AG04450 (cell line): ENCODE data around the gene NUP210L. TPM values are rescaled to one million over a fixed set of nuclear protein-coding genes. Genes with fewer than 3 reads are reported as not detected.

Source experiments
- CTCF ChIA-PET: fragments of 300-600, 350-600 bp; formaldehyde crosslinking; extraction: SDS; loops from one replicate; lab custom pipeline; 2022; ENCODE audit warnings: antibody characterized with exemption, inconsistent platforms; lab: Charles Lee
- POLR2A ChIA-PET: fragments of 350-600 bp; formaldehyde crosslinking; extraction: SDS; loops from one replicate; lab custom pipeline; 2021; ENCODE audit warnings: antibody characterized with exemption, inconsistent platforms; lab: Yijun Ruan, JAX
- DNase-seq: peaks from one replicate; pipeline ENCODE4 v3.0.0-alpha.2; 2011; ENCODE audit warnings: low read depth, low spot score
- H3K27ac ChIP-seq: one replicate; pipeline ENCODE4 v1.5.1; 2012; ENCODE audit warnings: low read depth, low read length, control low read depth
- H3K27me3 ChIP-seq: one replicate; pipeline ENCODE4 v1.6.0; 2012; ENCODE audit warnings: low read length; ENCODE audit not compliant: control insufficient read depth, insufficient read depth
- H3K4me3 ChIP-seq: 2 replicates; pipeline ENCODE4 v1.5.1; 2011; ENCODE audit warnings: mild to moderate bottlenecking, low read depth, low read length, control low read depth
- H3K9me3 ChIP-seq: 2 replicates; pipeline ENCODE4 v1.5.1; 2012; ENCODE audit warnings: low read length; ENCODE audit not compliant: control insufficient read depth, insufficient read depth
- CTCF ChIP-seq: IDR thresholded peaks from 2 replicates; pipeline ENCODE4 v1.5.1; 2011; ENCODE audit warnings: low read depth, low read length, control low read depth, inconsistent platforms
- polyA plus RNA-seq: library from polyadenylated mRNA; depleted of rRNA; stranded (reverse); fragments of >200 nt; gene quantifications from 2 replicates; pipeline ENCODE4 v1.2.3, GENCODE V29; 2011

NUP210L gene
- polyA plus RNA-seq, 1 experiment, result not detected

DNA sequence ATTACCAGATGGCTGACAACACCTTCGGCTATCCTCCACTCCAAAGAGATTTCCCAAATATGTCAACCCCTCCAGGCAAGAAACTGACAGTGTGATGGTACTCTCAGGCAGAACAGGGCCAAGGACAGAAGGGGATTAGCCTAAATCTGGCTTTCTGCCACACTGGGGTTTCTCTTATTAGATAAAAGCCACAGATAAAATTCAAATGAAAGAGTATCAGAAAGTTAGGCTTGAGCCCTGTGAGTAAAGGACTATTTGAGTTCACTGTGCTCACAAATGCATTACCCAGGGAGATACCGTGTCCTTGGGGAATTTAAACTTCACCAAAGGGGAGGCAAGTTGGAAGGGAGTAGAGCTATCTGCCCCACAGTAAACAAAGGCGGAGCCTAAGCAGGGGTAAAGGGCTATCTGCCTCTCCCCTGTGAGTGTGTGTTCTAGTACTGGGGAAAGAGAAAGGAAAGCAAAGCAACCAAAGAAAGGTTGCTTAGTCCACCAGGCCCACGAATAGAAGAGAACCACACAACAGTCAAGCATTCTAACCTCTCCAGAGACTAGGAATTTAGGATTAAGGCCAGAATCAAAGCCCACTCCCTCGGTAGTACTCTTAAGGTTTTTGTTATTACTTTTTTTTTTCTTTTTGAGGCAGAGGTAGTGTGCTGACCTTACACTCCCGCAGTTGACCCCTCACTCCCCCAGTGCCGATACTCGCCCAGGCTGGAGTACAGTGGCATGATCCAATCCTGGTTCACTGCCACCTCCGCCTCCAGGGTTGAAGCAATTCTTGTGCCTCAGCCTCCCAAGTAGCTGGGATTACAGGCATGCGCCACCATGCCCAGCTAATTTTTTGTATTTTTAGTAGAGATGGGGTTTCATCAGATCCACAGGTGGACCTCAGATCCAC is 24.3 kb upstream of the NUP210L start:
- TF ChIP-seq CTCF, result no peak
- CTCF ChIA-PET, result interaction anchor here (1.4 kb wide), 1 partner anchor 34 kb away, joined by 3 read pairs; no protein-coding TSS in a partner anchor
- H3K27me3 ChIP-seq, result no peaks in the 10 kb centered on the region
- peaks cover 3% of the 10 kb centered on the region; the same call in 1 of the 2 replicates for H3K9me3 ChIP-seq
- POLR2A ChIA-PET, result no interaction called here
- H3K27ac ChIP-seq, result no peak overlapping the region
- 0 out of 2 replicates have a peak overlapping the region, but pooled peaks have one; percentile 4 for H3K4me3 ChIP-seq
- DNase-seq, result no peak

GRCh38 chr1:154178013-154178412 is 23.1 kb upstream of the NUP210L start:
- CTCF ChIA-PET, result interaction anchor here (1.4 kb wide), 1 partner anchor 32 kb away, joined by 3 read pairs; no protein-coding TSS in a partner anchor
- TF ChIP-seq CTCF, result no peak
- POLR2A ChIA-PET, result interaction anchor here (0.5 to 1.4 kb wide), 2 partner anchors 188 to 191 kb away, joined by 4 to 5 read pairs; partner anchors contain the start of gene RPS27
- H3K27ac ChIP-seq, result no peak overlapping the region
- no peak for DNase-seq
- no peaks in the 10 kb centered on the region for H3K27me3 ChIP-seq
- peaks cover 3% of the 10 kb centered on the region; the same call in 1 of the 2 replicates for H3K9me3 ChIP-seq
- H3K4me3 ChIP-seq, result no peak overlapping the region

GRCh38 chr1:154176337-154176736 is 21.5 kb upstream of the NUP210L start:
- peak; percentile 63 for DNase-seq
- Histone ChIP-seq H3K27ac (no peak overlapping the region), H3K4me3 (no peak overlapping the region), H3K9me3 (no peaks in the 10 kb centered on the region), H3K27me3 (no peaks in the 10 kb centered on the region)
- CTCF ChIA-PET, result no interaction called here
- TF ChIP-seq CTCF, result no peak
- POLR2A ChIA-PET, result interaction anchor here (0.6 to 0.7 kb wide), 2 partner anchors 31 to 186 kb away, joined by 4 to 13 read pairs; no protein-coding TSS in a partner anchor

- Histone ChIP-seq H3K9me3 (no peaks in the 10 kb centered on the region), H3K27ac (no peak overlapping the region), H3K27me3 (no peaks in the 10 kb centered on the region), H3K4me3 (no peak overlapping the region)
- CTCF ChIA-PET, result interaction anchor here (0.9 kb wide), 1 partner anchor 188 kb away, joined by 6 read pairs; the partner anchor contains the start of gene RAB13
- POLR2A ChIA-PET, result no interaction called here
- no peak for TF ChIP-seq CTCF
- no peak for DNase-seq
Measured at GRCh38 chr1:154174654-154175053, 19.8 kb upstream of the NUP210L start.

GRCh38 chr1:154171880-154172279 is 17.0 kb upstream of the NUP210L start:
- Histone ChIP-seq H3K27ac (no peak overlapping the region), H3K4me3 (no peak overlapping the region), H3K27me3 (no peaks in the 10 kb centered on the region), H3K9me3 (no peaks in the 10 kb centered on the region)
- TF ChIP-seq CTCF, result no peak
- ChIA-PET POLR2A (no interaction called here), CTCF (no interaction called here)
- DNase-seq, result no peak
